T-helper 2 cell treated with Interferon-gamma antibody and Interleukin-4, amounts not matched to agents 100 ng/mL and 5 ng/mL, for 36 hours (primary cell): ENCODE results near the gene DDX23. TPM values are rescaled to one million over a fixed set of nuclear protein-coding genes. Genes with fewer than 3 reads are reported as not detected.
"Not testable (repeated sequence)": the region's sequence is repeated elsewhere in the genome, so short reads cannot be mapped to it uniquely, and the experiment has no call there.

ENCODE experiments used
- intact Hi-C: fragments of 100-400 bp; cut with micrococcal nuclease; formaldehyde crosslinking; loops from one replicate; pipeline ENCODE4 v1.15.1; 2023
- total RNA-seq: library from RNA; stranded (reverse); gene quantifications from 2 replicates; pipeline ENCODE4 v1.2.3, GENCODE V29; 2022

DDX23 gene
- total RNA-seq, 1 donor from 2014 or later = 132 TPM

DNA sequence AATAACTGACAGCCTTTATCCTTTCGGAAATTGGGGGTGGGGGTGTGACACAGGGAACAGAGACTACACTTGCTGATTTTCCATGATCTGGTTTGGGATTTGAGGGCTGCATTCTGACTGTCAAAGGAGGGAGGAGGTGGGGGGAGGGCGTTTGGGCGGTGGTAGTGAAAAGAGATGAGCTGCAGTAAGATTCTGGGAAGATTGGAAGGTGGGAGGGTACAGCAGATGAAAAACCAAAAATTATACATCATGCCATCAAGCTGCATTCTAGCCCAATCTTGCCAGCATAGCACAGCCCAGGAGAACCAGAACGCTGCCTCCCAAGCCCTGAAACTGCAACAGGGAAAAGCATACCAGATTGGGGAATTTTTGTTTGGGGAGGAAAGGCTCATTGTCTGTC, 11.3 kb upstream of the DDX23 start:
- intact Hi-C loops = no loop called here

DNA sequence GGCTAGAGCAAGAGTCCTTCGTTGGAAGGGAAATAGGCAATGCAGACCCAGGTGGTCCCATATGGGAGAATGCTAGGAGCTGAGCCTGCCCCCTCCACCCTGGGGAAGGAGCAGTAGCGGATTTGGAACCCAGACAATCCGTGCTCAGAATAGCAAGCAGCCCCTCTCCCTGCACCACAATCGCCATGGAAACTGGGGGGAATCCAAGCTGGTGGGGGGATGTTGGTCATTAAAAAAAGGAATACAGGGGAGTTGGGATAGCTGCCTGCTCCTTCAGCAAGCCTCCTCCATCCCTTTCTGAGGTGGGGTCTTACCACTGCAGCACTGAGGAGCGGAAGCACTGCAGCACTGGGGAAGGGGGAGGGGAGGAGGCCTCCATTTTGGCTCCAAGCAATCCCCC, 10.8 kb upstream of the DDX23 start:
- intact Hi-C loops = no loop called here

DNA sequence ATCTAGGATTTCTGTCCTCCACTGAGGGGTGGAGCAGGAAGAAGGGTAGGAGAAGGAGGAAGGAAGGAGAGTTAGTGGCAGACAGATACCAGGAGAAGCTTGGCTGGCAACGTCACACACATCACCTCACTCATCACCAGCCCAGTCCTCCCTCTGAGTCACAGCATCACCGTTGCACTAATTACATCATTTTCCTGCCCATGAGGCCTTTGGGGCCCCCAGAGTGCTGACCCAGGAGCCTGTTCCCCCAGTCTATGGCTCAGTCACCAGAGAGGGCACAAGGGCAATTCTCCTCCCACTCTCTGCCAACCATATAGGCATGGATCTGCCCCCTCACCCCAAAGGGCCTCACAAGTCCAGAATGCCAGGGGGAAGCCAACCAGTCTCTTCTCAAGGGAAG, 9.1 kb upstream of the DDX23 start:
- intact Hi-C loops = no loop called here

DNA sequence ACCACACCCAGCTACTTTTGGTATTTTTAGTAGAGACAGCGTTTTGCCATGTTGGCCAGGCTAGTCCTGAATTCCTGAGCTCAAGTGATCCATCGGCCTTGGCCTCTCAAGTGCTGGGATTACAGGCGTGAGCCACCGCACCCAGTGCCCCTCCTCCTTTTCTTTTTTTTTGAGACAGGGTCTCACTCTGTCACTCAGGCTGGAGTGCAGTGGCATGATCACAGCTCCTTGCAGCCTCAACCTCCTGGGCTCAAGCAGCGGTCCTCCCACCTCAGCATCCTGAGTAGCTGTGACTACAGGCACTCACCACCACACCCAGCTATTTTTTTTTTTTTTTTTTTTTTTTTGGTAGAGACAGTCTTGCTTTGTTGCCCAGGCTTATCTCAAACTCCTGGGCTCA, 8.3 kb upstream of the DDX23 start:
- intact Hi-C loops = not testable (repeated sequence)

DNA sequence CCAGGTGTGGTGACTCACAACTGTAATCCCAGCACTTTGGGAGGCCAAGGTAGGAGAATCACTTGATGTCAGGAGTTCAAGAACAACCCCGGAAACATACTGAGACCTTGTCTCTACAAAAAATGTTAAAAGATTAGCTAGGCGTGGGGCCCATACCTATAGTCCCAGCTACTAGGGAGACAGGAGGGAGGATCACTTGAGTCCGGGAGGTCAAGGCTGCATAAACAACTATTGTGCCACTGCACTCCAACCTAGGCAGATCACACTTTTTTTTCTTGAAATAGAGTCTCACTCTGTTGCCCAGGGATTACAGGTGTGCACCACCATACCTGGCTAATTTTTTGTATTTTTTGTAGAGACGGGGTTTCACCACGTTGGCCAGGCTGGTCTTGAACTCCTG, 7.6 kb upstream of the DDX23 start:
- intact Hi-C loops = no loop called here

DNA sequence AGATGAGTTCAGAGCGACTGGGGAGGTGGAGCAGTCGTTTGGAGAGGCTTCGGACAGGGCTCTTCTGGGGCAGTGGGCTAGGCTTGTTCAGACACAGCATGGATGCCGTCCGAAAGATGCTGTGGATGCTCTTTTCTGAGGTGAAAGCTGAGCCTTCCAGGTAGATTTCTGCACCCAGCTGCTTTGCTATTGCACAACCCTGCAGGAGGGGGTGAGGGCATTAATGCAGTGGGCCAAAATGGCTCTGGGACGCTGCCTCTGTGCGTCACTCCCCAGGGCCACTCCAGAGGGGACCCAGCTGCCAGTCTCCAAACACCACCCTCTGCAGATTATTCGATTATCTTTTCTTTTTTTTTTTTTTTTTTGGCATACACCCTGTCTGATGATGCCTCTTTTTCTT, 6.1 kb upstream of the DDX23 start:
- intact Hi-C loops = no loop called here

DNA sequence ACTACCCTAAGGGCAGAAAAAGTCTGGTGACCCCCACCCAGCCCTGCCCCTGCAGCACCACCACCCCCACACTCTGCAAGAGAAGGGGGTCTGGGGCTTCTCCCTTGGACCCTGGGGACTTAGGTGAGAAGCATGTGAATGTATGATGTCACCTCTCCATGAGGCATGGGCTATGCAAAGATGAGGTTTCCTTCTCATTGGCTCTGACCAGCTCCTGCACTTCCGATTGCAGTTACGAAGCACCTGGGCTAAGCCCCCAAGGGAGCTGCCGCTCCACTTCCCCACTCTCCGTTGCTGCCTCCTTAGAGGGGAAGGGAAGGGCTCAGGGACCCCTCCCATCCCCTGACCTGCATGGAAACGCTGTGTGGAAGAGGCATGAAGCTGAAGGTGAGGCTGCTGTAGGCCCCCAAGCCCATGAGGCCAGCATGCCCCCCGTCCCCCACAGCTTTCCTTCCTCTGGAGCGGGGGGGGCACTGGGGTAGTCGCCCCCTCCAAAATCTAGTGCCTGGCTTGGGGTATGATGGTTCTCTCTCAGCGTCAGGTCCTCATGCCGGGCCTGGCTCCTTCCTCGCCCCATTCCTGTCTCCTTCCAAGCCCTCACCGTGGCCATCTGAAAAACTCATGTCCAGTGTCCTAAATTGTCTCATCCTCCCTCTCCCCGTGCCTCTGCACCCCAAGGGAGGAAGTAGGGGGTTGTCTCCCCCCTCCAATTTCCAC, 5.5 kb upstream of the DDX23 start:
- intact Hi-C loops = no loop called here

DNA sequence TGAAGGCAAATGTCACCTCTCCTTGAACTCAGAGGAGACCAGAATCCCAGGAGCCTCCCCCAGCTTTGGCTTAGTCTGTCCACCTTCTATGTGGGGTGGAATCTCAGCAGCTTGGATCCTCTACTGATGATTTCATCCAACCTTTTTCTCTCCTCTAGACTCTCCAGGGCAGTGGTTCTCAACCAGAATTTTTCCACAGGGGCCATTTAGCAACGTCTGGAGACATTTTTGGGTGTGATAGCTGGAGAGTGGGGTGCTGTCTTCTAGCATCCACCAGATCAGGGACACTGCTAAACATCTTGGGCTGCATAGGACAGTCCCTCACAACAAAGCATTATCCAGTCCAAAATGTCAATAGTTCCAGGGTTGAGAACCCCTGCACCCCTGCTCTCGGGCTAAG, 4.4 kb upstream of the DDX23 start:
- intact Hi-C loops = no loop called here

DNA sequence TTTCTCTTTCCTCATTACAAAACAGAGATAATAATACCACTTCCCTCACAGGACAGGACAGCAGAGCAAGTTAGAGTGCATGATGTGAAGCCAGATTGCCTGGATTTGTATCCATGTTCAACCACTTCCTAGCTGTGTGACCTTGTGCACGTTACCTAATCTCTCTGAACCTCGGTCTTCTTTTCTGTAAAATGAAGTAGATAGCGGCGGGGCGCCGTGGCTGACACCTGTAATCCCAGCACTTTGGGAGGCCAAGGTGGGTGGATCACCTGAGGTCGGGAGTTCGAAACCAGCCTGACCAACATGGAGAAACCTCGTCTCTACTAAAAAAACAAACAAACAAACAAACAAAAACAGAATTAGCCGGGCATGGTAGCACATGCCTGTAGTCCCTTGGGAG, 3.0 kb upstream of the DDX23 start:
- intact Hi-C loops = loop anchor here (5.0 kb wide), 2 partner anchors 122 to 202 kb away; partner anchors contain the start of gene WNT1

DNA sequence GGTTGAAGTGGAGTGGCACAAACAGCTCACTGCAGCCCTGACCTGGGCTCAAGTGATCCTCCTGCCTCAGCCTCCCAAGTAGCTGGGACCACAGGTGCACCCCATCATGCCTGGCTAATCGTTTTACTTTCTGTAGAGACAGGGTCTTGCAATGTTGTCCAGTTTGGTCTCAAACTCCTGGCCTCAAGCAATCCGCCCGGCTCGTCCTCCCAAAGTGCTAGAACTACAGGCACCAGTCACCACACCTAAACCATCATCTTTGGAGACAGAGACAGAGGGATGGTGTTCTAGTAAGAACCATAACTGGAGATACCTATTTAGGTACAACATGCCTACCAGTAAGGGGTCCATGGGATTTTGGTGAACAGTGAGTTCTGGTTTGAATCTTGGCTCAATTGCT, 2.5 kb upstream of the DDX23 start:
- intact Hi-C loops = loop anchor here (5.0 kb wide), 2 partner anchors 123 to 203 kb away; partner anchors contain the start of gene WNT1

DNA sequence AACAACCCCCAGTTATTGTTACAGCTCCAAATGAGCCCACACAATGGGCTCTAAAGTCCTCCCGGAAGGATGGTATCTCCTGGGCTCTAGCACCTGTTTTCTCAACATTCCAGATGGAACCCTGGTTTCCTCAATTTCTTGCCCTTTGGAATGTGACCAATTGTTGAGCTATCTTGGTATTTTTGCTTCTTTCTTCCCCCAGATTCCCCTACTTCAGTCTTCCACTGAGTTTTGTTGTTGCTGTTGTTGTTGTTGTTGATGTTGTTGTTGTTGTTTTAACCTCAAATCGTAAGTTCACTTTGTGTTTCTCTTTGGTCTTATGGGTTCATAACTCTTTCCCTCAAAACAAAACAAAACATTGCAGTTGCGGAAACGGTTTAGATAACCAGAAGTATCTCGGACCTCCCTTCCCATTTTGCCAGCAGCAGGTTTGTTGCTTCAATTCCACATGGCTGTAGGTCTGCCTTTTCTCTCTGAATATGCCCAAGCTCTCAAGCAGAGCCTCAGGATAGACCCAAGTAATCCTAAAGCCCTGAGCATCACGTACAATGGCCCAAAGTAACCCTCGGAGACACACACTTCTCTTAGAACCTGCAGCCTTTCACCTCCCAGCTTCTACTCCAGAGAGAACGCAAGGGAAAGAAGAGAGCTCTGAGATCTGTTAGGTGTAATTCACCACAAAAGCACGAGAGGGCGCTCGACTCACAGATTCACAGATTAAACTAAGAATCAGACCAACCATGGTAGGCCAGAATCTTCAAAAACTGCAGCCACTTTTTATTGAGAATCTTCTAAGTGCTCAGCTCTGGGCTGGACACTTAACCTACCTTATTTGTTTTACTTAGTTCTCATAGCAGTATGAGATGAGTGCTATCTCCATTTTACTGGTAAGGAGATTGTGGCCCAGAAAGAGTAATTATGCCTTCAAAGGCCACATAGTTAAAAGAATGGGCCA, 1.0 kb upstream of the DDX23 start:
- intact Hi-C loops = loop anchor here (1.0 to 5.0 kb wide), 11 partner anchors 12 to 381 kb away; partner anchors contain the start of genes CACNB3, CCNT1, KANSL2 and PRKAG1

DNA sequence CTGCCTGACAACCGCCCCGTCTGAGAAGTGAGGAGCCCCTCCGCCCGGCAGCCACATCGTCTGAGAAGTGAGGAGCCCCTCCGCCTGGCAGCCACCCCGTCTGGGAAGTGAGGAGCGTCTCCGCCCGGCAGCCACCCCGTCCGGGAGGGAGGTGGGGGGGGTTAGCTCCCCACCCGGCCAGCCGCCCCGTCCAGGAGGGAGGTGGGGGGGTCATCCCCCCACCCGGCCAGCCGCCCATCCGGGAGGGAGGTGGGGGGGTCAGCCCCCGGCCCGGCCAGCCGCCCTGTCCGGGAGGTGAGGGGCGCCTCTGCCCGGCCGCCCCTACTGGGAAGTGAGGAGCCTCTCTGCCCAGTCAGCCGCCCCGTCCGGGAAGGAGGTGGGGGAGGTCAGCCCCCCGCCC, 9.9 kb downstream of the DDX23 start:
- intact Hi-C loops = not testable (repeated sequence)

DNA sequence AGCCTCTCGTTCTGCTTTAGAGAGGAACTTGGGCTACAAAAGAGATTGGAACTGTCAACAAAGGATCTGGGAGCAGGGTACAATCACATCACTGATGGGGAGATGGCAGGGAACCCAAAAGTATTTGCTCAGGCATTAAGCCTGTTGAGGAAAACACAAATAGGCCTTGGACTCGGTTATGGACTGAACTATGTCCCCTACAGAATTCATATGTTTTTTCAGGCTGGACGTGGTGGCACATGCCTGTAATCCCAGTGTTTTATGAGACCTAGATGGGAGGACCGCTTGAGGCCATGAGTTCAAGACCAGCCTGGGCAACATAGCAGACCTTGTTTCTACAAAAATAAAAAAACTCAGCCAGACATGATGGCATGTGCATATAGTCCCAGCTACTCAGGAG, 13.9 kb downstream of the DDX23 start:
- intact Hi-C loops = no loop called here

DNA sequence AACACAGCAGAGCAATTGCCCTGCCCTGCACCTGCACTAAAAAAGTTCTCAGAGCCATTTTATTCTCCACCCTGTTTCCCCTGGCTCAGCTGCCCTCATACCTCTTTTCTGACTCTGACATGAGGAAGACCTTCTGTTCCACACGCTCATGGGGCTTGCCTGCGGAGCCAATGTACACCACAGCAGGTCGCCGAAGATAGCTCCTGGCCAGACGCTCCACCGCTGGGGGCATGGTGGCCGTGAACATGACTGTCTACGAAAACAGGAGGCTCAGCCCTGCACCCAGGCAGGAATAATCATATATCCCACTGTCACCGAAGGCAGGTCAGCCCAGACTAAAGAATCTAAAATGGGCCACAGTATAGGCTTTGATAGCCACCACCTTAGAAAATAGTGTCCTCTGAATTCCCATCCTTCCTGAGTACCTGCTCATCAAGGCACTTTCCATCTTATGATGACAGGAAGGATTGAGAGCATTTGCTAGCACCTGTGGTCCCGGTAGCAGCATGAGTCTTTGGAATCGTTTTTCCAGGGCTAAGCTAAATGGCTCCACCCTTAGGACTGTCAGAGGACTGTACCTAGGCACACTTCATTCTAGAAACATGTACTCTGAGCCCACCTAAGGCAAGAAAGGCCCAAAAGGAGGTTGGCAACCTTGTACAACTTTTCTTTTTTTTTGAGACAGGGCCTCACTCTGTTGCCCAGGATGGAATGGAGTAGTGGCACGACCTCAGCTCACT, 19.5 kb downstream of the DDX23 start:
- intact Hi-C loops = no loop called here

DNA sequence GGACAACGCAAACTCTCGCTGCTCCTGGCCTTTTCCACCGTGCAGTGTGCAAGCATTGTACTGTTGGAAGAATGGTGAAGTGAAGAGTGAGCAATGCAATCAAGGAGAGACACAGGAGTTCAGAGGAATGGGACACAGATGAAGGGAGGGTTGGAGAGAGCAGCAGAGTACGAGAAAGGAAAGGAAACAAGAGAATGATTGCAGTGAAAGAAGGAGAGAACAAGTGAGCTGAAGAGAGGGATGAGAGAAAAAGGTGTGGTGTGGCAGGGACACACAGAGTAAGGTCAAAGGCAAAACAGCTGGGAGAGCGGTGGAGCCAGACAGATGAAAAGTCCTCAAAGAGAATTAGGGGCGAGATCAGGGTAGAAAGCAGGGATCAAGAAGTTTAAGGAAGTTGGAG, 20.7 kb downstream of the DDX23 start:
- intact Hi-C loops = no loop called here

DNA sequence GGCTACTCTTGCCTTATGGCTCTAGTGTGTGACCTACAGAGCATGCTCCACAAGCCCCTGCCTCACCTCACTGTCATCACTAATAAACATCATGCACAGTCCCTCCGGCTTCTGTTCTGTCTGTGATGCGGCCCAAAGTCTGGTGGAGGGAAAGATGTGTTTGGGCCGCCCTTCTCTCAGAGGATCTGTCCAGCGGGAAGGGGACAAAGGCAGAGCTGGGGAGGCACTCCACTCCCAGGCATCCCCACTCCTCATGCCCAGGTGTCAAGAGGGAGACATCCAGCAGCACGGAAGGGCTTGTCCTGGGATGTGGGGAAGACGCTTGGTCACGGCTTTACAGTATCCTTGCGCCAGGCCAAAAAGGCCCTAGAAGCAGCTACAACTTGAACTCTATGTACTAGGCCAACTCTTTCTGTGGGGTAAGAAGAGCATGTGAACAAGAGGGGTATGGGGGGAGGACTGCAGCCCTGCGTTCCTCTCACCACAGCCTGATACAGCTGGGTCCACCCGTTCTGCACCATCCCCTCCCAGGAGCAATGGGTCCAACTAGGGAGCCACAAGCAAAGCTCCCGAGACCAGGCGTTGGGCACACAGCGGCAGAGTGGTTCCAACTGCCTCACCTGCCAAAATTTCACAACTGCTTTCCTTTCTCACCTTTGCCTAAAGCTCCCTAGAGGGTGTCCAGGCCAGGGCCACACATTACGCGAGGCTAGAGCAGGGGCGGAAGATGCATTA, 23.0 kb downstream of the DDX23 start:
- intact Hi-C loops = no loop called here

DNA sequence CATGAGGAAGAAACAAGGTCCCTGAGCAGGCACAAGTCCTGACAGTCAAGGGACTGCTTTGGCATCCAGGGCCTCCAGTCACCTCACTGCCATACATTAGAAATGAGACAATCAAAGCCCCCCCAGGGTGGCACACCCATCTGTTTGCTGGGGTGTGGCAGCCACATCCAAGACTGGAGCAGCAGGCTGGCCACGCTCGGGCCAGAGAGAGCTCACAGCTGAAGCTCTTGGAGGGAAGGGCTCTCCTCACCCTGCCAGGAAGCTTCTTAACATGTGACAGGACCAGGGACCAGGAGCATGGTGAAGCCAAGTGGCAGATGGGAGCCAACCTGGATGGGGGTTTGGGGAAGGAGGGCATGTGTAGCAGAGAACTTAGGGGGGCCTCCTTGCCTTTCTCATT, 23.7 kb downstream of the DDX23 start:
- intact Hi-C loops = no loop called here

DNA sequence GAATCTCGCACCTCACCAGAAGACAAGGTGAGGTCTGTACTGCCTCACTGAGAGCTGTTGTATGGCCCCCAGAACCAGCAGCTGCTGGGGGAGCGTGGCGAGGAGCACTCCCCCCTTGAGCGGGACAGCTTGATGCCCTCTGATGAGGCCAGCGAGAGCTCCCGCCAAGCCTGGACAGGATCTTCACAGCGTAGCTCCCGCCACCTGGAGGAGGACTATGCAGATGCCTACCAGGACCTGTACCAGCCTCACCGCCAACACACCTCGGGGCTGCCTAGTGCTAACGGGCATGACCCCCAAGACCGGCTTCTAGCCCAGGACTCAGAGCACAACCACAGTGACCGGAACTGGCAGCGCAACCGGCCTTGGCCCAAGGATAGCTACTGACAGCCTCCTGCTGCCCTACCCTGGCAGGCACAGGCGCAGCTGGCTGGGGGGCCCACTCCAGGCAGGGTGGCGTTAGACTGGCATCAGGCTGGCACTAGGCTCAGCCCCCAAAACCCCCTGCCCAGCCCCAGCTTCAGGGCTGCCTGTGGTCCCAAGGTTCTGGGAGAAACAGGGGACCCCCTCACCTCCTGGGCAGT, 24.4 kb downstream of the DDX23 start:
- intact Hi-C loops = no loop called here

DNA sequence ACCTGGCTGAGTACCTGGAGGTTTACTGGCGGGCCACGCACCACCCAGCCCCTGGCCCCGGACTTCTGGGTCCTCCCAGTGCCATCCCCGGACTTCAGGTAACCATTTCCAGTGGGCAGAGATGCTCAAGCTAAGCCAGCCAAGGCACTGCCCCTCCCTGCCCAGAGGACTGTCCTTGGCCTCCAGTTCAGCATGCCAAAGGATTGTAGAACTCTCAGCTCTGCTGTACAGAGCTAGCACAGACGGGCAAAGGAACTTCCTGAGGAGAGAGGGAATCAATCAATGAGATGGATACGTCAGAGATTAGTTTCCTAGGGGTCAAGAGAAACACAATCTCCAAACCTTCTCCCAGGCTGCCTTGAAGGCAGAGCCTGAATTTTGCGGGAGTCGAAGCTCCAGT, 24.9 kb downstream of the DDX23 start:
- intact Hi-C loops = no loop called here

DNA sequence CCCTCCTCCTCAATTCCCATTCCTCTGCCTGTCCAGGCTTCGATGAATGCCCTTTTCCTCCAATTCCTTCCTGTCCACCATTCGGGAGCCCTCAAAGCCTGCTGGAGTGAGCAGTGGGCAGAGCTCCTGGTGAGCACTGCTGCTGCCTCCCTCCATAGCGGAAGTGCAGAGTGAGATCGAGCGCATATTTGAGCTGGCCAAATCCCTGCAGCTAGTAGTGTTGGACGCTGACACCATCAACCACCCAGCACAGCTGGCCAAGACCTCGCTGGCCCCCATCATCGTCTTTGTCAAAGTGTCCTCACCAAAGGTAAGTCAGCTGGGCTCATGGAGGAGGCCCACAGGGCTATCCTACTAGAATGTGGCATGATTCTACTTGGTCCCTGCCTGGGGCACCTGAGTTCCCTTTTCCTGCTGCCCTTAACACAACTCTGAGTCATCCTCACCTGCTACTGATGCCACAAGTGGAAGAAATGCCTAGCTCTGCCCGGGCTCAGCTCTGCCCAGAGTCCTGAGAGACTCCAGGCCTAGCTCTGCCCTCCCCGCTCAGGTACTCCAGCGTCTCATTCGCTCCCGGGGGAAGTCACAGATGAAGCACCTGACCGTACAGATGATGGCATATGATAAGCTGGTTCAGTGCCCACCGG, 25.6 kb downstream of the DDX23 start:
- intact Hi-C loops = no loop called here
